NOMO-1 treated with dmso at 0.1 percent for 144 hours (cell line): ENCODE data around the gene PPDPF.
A peak's percentile ranks its signal among the peaks of the same experiment; 100 is the strongest.

Source experiments
- DNase-seq: peaks from one replicate; lab custom pipeline; 2025; ENCODE audit not compliant: unreplicated experiment; lab: John Stamatoyannopoulos, UW

PPDPF gene

GRCh38 chr20:63519668-63520503, 679 bp upstream of the PPDPF start:
- DNase-seq = no peak

DNA sequence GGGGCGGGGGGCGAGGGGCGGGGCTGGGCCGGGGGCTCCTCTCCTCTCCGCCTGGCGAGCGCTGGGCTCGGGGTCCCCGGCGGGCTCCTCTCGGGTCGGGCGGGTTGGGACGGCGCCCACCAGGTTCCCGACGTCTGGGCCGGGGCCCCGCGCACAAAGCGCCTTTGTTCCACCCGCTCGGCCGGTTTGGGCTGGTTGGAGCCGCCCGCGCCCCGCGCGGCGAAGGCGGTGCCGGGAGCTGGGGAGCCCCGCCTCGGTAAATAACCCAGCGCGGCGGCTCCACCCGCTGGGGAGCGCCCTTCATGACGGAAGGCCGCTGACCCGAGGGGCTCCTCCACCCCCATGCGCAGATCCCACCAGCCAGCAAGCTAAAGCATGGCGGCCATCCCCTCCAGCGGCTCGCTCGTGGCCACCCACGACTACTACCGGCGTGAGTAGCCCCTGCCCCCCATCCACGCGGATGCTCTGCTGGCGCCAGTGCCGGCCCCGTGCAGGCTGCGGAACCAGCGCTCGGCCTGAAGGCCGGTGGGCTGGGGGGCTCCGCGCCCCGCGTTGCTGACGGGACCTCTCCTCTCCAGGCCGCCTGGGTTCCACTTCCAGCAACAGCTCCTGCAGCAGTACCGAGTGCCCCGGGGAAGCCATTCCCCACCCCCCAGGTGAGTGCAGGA, 503 bp downstream of the PPDPF start:
- peak; percentile 49 for DNase-seq

DNA sequence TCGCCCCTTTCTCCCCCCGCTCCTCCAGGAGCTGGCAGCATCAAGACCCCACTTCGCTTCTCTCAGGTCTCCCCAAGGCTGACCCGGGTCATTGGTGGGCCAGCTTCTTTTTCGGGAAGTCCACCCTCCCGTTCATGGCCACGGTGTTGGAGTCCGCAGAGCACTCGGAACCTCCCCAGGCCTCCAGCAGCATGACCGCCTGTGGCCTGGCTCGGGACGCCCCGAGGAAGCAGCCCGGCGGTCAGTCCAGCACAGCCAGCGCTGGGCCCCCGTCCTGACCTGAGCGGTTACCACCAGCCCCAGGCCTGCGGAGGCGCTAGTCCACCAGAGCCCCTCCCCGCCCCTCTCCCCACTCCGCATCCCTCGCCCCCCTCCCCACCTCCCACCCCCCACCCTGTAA, 1.0 kb downstream of the PPDPF start:
- no peak for DNase-seq

DNA sequence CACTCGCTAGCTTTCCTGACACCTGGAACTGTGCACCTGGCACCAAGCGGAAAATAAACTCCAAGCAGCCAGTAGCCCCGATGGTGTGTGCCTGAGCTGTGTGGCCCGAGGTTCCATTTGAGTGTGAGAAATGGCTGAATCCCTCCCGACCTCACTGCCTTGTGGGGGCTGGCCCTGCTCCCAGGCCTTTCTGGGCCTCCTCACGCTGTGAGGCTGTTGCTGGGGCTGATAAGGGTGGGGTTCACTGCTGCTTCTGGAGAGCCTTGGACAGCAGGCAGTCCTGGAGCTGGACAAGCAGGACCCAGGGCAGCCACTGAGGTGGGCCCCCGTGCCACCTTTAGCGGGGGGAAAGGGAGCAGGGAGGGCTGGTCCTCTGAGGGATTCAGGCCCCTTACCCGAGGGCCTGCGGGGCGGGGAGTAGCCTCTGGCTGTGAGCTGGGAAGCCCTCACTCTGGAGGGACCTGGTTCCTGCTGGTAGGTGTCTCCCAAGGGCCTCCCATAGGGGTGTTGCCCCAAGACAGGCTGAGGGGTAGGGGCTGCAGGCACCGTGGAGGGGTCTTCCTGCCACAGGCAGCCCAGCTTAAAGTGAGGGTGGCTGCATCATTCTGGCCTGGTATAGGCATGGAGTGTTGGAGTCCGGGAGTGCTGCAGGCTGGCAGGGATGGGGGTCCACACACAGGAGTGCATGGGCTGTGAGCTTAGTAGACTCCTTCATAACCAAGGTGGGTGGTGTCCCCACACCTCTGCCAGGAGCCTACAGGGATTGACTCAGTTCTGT, 1.7 kb downstream of the PPDPF start:
- no peak for DNase-seq

- no peak for DNase-seq
Measured at GRCh38 chr20:63522981-63523611, 2.5 kb downstream of the PPDPF start.

- DNase-seq = no peak
Measured at GRCh38 chr20:63525185-63525584, 4.6 kb downstream of the PPDPF start.

DNA sequence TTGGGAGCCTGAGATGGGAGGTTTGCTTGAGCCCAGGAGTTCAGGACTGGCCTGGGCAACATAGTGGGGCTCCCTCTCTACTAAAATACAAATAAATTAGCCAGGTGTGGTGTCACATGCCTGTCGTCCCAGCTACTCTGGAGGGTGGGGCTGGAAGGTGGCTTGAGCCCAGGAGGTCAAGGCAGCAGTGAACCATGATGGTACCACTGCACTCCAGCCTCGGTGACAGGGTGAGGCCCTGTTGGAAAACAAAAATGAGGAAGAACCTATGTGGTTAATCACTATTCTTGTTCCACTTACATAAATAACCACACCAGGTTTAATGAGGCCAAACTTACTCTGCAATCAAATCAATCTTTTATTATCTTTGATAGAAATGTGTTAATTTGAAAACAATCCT, 5.4 kb downstream of the PPDPF start:
- DNase-seq = peak; percentile 20

DNA sequence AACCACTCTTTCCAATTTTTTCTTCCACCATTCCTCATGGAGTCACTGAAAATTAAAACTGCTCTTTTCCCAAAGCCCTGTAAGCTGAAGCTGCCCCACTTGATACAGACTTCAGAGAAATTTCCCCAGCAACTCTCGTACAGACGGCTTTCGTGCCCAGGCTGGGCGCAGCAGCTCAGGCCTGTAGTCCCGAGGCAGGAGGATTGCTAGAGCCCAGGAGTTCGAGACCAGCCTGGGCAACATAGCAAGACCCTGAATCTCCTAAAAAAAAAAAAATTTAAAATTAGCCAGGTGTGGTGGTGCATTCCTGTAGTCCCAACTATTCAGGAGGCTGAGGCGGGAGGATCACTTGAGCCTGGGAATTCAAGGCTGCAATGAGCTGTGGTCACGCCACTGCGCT, 6.6 kb downstream of the PPDPF start:
- DNase-seq = no peak

GRCh38 chr20:63529180-63529860, 8.8 kb downstream of the PPDPF start:
- no peak for DNase-seq

DNA sequence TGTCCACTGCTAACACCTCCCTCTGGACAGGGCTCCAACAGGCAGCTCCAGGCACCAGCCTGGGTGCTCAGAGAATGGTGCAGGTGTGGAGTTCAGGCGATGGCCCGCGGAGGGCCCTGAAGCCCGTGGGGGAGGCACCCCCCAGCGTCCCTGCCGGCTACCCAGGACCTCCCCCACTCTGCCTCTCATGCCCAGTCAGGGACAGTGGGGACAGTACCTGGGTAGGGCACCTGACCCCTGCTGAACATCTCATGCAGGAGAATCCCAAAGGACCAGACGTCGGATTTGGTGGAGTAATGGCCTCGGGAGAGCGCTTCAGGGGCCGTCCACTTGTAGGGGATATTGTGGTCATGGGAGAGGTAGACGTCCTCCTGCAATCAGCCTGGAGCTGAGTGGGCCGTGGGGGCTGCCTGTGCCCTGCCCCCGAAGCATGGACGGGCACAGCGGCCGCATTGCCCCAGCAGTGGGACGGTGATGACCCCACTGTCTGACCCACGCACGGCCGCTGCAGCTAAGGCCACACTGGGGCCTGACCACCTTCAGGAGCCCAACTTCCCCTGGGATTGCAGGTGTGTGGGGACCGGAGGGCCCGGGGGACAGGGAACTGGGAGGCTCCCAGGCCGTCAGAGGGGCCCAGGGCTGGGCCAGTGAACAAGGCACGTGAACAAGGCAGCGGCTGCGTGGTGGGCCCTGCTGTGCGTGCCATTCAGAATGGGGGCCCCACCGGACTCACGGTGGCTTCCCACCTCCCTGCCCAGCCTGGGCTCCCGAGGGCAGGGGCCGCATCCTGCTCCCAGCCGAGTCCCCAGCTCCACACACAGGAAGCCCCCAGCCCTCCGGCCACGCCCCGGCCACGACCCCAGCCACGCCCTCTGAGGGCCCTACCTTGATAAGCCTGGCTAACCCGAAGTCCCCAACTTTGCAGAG, 9.6 kb downstream of the PPDPF start:
- DNase-seq = no peak

- no peak for DNase-seq
Measured at GRCh38 chr20:63530788-63531160, 10.2 kb downstream of the PPDPF start.

DNA sequence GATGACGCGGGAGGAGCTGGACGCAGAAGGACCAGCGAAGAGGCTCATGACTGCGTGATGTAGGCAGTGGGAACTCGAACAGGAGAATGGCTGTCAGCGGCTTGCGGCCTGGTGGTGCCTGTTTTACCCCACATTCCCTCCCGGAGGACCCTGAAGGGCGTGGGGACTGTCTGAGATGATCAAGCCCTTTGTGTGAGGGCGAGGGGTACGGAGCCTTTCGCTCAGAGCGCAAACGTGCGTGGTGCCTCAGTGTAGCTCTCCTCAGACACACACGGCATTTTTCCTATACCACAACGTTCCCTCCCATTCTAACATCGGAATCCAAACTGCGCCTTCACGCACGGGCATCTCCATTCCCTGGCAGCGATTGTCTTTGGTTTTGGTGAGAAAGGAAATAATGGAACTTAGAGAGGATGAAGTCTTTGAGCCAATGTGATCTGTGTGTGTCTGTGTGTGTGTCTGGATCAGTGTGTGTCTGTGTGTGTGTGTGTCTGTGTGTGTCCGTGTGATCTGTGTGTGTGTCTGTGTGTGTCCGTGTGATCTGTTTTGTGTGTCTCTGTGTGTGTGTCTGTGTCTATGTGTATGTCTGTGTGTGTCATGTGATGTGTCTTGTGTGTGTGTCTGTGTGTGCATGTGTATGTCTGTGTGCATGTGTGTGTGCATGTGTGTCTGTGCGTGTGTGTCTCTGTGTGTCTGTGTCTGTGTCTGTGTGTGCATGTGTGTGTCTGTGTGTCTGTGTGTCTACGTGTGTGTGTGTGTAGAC, 11.3 kb downstream of the PPDPF start:
- no peak for DNase-seq

DNA sequence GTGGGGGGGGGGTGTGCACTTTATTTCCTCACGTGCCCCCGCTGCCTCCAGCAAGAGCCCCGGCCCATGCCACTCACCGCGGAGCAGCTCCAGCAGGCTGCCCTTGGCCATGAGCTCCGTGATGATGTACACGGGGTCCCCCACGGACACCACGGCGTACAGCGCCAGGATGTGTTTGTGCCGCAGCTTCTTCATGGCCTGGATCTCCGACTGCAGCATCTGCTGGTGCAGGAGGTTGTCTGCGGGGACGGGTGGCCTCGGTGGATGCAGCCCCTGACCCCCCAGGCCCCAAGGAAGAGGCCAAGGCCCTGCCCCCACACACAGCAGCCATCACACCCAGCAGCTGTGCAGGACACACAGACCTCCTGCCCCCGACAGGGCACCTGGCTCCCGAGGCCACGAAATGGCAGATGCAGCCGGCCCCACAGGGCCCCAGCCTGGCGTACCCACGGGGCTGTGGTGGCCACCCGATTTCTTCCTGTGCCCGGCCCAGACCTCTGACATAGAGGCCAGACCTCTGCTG, 11.9 kb downstream of the PPDPF start:
- DNase-seq = no peak

GRCh38 chr20:63533388-63533787, 12.8 kb downstream of the PPDPF start:
- no peak for DNase-seq

GRCh38 chr20:63533871-63534393, 13.4 kb downstream of the PPDPF start:
- no peak for DNase-seq

- no peak for DNase-seq
Measured at GRCh38 chr20:63534427-63534830, 13.9 kb downstream of the PPDPF start.

- no peak for DNase-seq
Measured at GRCh38 chr20:63534831-63535651, 14.5 kb downstream of the PPDPF start.
